B cell (primary cell): ENCODE measurements around the gene DUOXA2.

Source experiments
- CTCF ChIP-seq: fragments of 200-600 bp; IDR thresholded peaks from one replicate; pipeline ENCODE4 v1.8.0; 2022; ENCODE audit warnings: antibody characterized with exemption, mild to moderate bottlenecking
- EZH2 ChIP-seq: IDR thresholded peaks from 2 replicates; pipeline ENCODE4 v1.6.1; 2012; ENCODE audit warnings: borderline replicate concordance, low read depth, mild to moderate bottlenecking, moderate library complexity, low read length; ENCODE audit not compliant: insufficient read depth, poor library complexity, severe bottlenecking

- TF ChIP-seq CTCF (no peak), EZH2 (no peak)
Measured at GRCh38 chr15:45116006-45116481, 1.9 kb downstream of the DUOXA2 start.
